GM04503 (cell line): ENCODE measurements around the gene HSD17B3.
"Not testable (repeated sequence)": the region's sequence is repeated elsewhere in the genome, so short reads cannot be mapped to it uniquely, and the experiment has no call there.

Experiments
- DNase-seq: peaks from one replicate; pipeline ENCODE4 v3.0.0-alpha.2; 2012; ENCODE audit warnings: low read depth

The HSD17B3 gene

GRCh38 chr9:96236337-96236736 lies 65.6 kb downstream of the HSD17B3 start:
- DNase-seq = not testable (repeated sequence)

GRCh38 chr9:96232539-96233241 lies 69.3 kb downstream of the HSD17B3 start:
- DNase-seq = peak; percentile 9

- no peak for DNase-seq
Measured at GRCh38 chr9:96232164-96232538, 69.8 kb downstream of the HSD17B3 start.

- no peak for DNase-seq
Measured at GRCh38 chr9:96230002-96230401, 72.0 kb downstream of the HSD17B3 start.

GRCh38 chr9:96222132-96222531 lies 79.8 kb downstream of the HSD17B3 start:
- no peak for DNase-seq

- DNase-seq = no peak
Measured at GRCh38 chr9:96219900-96220257, 82.1 kb downstream of the HSD17B3 start.

- DNase-seq = no peak
Measured at GRCh38 chr9:96219026-96219899, 82.7 kb downstream of the HSD17B3 start.

GRCh38 chr9:96217754-96218693 lies 84.0 kb downstream of the HSD17B3 start:
- DNase-seq = peak; percentile 10

GRCh38 chr9:96217294-96217707 lies 84.7 kb downstream of the HSD17B3 start:
- no peak for DNase-seq

GRCh38 chr9:96216583-96216982 lies 85.4 kb downstream of the HSD17B3 start:
- no peak for DNase-seq

GRCh38 chr9:96215841-96216240 lies 86.1 kb downstream of the HSD17B3 start:
- DNase-seq = no peak

- DNase-seq = no peak
Measured at GRCh38 chr9:96214635-96215034, 87.3 kb downstream of the HSD17B3 start.

GRCh38 chr9:96209407-96210271 lies 92.3 kb downstream of the HSD17B3 start:
- DNase-seq = peak; percentile 72

GRCh38 chr9:96206156-96206751 lies 95.7 kb downstream of the HSD17B3 start:
- no peak for DNase-seq

- no peak for DNase-seq
Measured at GRCh38 chr9:96204853-96205252, 97.1 kb downstream of the HSD17B3 start.

- DNase-seq = no peak
Measured at GRCh38 chr9:96203867-96204501, 98.0 kb downstream of the HSD17B3 start.

- no peak for DNase-seq
Measured at GRCh38 chr9:96202971-96203780, 98.8 kb downstream of the HSD17B3 start.

GRCh38 chr9:96201140-96201539 lies 100.8 kb downstream of the HSD17B3 start:
- DNase-seq = no peak

- DNase-seq = no peak
Measured at GRCh38 chr9:96199006-96199405, 103.0 kb downstream of the HSD17B3 start.

GRCh38 chr9:96195541-96195940 lies 106.4 kb downstream of the HSD17B3 start:
- no peak for DNase-seq
